Measurements from ENCODE around the gene IPO7. TPM values are rescaled to one million over a fixed set of nuclear protein-coding genes. Genes with fewer than 3 reads are reported as not detected.
A peak's percentile ranks its signal among the peaks of the same experiment; 100 is the strongest.

The IPO7 gene
- total and polyA plus RNA-seq, 2 donors (not counting 1 experiment from before 2014, with no cell fraction given): 70.0 to 128 TPM

GRCh38 chr11:9459667-9460321, 75.3 kb downstream of the IPO7 start:
- H2AFZ ChIP-seq (ENCODE audit: low read length): no peak overlapping the region
- H4K20me1 ChIP-seq (ENCODE audit: control insufficient read depth, extremely low read depth, insufficient read depth, low read length): no peaks in the 10 kb centered on the region
- no peaks in the 10 kb centered on the region for H3K36me3 ChIP-seq (ENCODE audit: control insufficient read depth, insufficient read depth, low read length)
- H3K9me3 ChIP-seq (ENCODE audit: control insufficient read depth, insufficient read depth, low read depth, low read length): no peaks in the 10 kb centered on the region
- peak overlapping the region; percentile 70 to 100 (median 88) for H3K4me3 ChIP-seq (replicated peaks in 1 of 4; ENCODE audit: control extremely low read depth in 1 of 4, insufficient read depth in 1 of 4, low read depth in 3 of 4, low read length in 4 of 4)
- DNase-seq (ENCODE audit: low read depth in 2 of 2): peak; percentile 70 to 80
- peaks cover 37% of the 10 kb centered on the region for H3K79me2 ChIP-seq (ENCODE audit: control insufficient read depth, insufficient read depth, low read length)
- H3K27ac ChIP-seq (ENCODE audit: insufficient read depth, low read length): peak overlapping the region; percentile 99
- H3K4me1 ChIP-seq (ENCODE audit: control insufficient read depth, extremely low read depth, insufficient read depth, low read length): no peaks in the 10 kb centered on the region
- peak overlapping the region; percentile 93 for H3K9ac ChIP-seq (ENCODE audit: insufficient read depth, low read length)
- peak overlapping the region; percentile 98 for H3K4me2 ChIP-seq (ENCODE audit: extremely low read depth, insufficient read depth, low read length)
- TF ChIP-seq CTCF (conservative IDR thresholded peaks at IDR 0.05 in 1 of 2, IDR thresholded peaks at IDR 0.05 in 1 of 2; ENCODE audit: low read depth in 1 of 2, low read length in 2 of 2) (peak in 1 of 2 donors; percentile 10), EZH2 (IDR thresholded peaks at IDR 0.05; ENCODE audit: low read length, missing control alignments) (no peak)
- H3K27me3 ChIP-seq (ENCODE audit: control insufficient read depth, insufficient read depth, low read length): no peaks in the 10 kb centered on the region

- Histone ChIP-seq H2AFZ (ENCODE audit: low read length) (no peak within 1 kb of the TSS), H3K36me3 (ENCODE audit: control insufficient read depth, insufficient read depth, low read length) (no peaks in the 10 kb centered on the region), H4K20me1 (ENCODE audit: control insufficient read depth, extremely low read depth, insufficient read depth, low read length) (no peaks in the 10 kb centered on the region), H3K4me1 (ENCODE audit: control insufficient read depth, extremely low read depth, insufficient read depth, low read length) (no peaks in the 10 kb centered on the region), H3K9ac (ENCODE audit: insufficient read depth, low read length) (peak within 1 kb of the TSS; percentile 93), H3K79me2 (ENCODE audit: control insufficient read depth, insufficient read depth, low read length) (peaks cover 37% of the 10 kb centered on the region), H3K9me3 (ENCODE audit: control insufficient read depth, insufficient read depth, low read depth, low read length) (no peaks in the 10 kb centered on the region), H3K4me3 (replicated peaks in 1 of 4; ENCODE audit: control extremely low read depth in 1 of 4, insufficient read depth in 1 of 4, low read depth in 3 of 4, low read length in 4 of 4) (peak within 1 kb of the TSS; percentile 70 to 100 (median 88)), H3K27me3 (ENCODE audit: control insufficient read depth, insufficient read depth, low read length) (no peaks in the 10 kb centered on the region), H3K27ac (ENCODE audit: insufficient read depth, low read length) (peak within 1 kb of the TSS; percentile 99), H3K4me2 (ENCODE audit: extremely low read depth, insufficient read depth, low read length) (peak within 1 kb of the TSS; percentile 98)
- TF ChIP-seq EZH2 (IDR thresholded peaks at IDR 0.05; ENCODE audit: low read length, missing control alignments) (no peak), CTCF (conservative IDR thresholded peaks at IDR 0.05 in 1 of 2, IDR thresholded peaks at IDR 0.05 in 1 of 2; ENCODE audit: low read depth in 1 of 2, low read length in 2 of 2) (no peak)
- peak; percentile 100 for DNase-seq (ENCODE audit: low read depth in 2 of 2)
Observed at GRCh38 chr11:9460322-9461062, 76.0 kb downstream of the IPO7 start, which contains the start of gene ZNF143. ZNF143 (plus strand) TSS chr11:9461012; CDS start chr11:9471309, 10,297 bp downstream.

- peak overlapping the region; percentile 51 to 89 (median 66) for H3K4me3 ChIP-seq (replicated peaks in 1 of 4; ENCODE audit: control extremely low read depth in 1 of 4, insufficient read depth in 1 of 4, low read depth in 3 of 4, low read length in 4 of 4)
- peak overlapping the region; percentile 80 for H3K9ac ChIP-seq (ENCODE audit: insufficient read depth, low read length)
- peak overlapping the region; percentile 91 for H3K27ac ChIP-seq (ENCODE audit: insufficient read depth, low read length)
- H3K9me3 ChIP-seq (ENCODE audit: control insufficient read depth, insufficient read depth, low read depth, low read length): no peaks in the 10 kb centered on the region
- H3K36me3 ChIP-seq (ENCODE audit: control insufficient read depth, insufficient read depth, low read length): no peaks in the 10 kb centered on the region
- H3K4me1 ChIP-seq (ENCODE audit: control insufficient read depth, extremely low read depth, insufficient read depth, low read length): no peaks in the 10 kb centered on the region
- no peak overlapping the region for H2AFZ ChIP-seq (ENCODE audit: low read length)
- peaks cover 40% of the 10 kb centered on the region for H3K79me2 ChIP-seq (ENCODE audit: control insufficient read depth, insufficient read depth, low read length)
- H3K27me3 ChIP-seq (ENCODE audit: control insufficient read depth, insufficient read depth, low read length): no peaks in the 10 kb centered on the region
- H4K20me1 ChIP-seq (ENCODE audit: control insufficient read depth, extremely low read depth, insufficient read depth, low read length): no peaks in the 10 kb centered on the region
- H3K4me2 ChIP-seq (ENCODE audit: extremely low read depth, insufficient read depth, low read length): peak overlapping the region; percentile 94
- TF ChIP-seq CTCF (conservative IDR thresholded peaks at IDR 0.05 in 1 of 2, IDR thresholded peaks at IDR 0.05 in 1 of 2; ENCODE audit: low read depth in 1 of 2, low read length in 2 of 2) (no peak), EZH2 (IDR thresholded peaks at IDR 0.05; ENCODE audit: low read length, missing control alignments) (no peak)
- peak; percentile 87 to 93 for DNase-seq (ENCODE audit: low read depth in 2 of 2)
Observed at GRCh38 chr11:9461063-9461759, 76.8 kb downstream of the IPO7 start.
